GM23338 (cell line): ENCODE results near the gene FAM131B. TPM values are rescaled to one million over a fixed set of nuclear protein-coding genes. Genes with fewer than 3 reads are reported as not detected.
"Not testable (repeated sequence)": the region's sequence is repeated elsewhere in the genome, so short reads cannot be mapped to it uniquely, and the experiment has no call there.

Experiments used
- ATAC-seq: fragments of 200-7000 bp; cut with Tn5 transposase; 3 replicates; pipeline ENCODE4 v1.9.1; 2020
- DNase-seq: peaks from one replicate; pipeline ENCODE4 v3.0.0-alpha.2; 2015; ENCODE audit warnings: low spot score
- H2AFZ ChIP-seq: fragments of 200-600 bp; sonication (generic); 2 replicates; pipeline ENCODE4 v1.8.0; 2016; ENCODE audit warnings: antibody characterized with exemption, mild to moderate bottlenecking, moderate library complexity
- H3F3A ChIP-seq: fragments of 200-600 bp; sonication (generic); replicated peaks from 2 replicates; pipeline ENCODE4 v1.8.0; 2017; ENCODE audit warnings: antibody characterized with exemption, mixed run types, low read depth
- H3K27ac ChIP-seq: fragments of 200-600 bp; sonication (generic); 2 replicates; pipeline ENCODE4 v1.6.1; 2016; ENCODE audit warnings: low read depth
- H3K27me3 ChIP-seq: fragments of 200-600 bp; sonication (generic); 2 replicates; pipeline ENCODE4 v1.8.0; 2016; ENCODE audit warnings: mild to moderate bottlenecking, mixed run types, moderate library complexity; ENCODE audit not compliant: insufficient read depth
- H3K36me3 ChIP-seq: fragments of 200-600 bp; sonication (generic); 2 replicates; pipeline ENCODE4 v1.8.0; 2016; ENCODE audit warnings: mild to moderate bottlenecking; ENCODE audit not compliant: insufficient read depth
- H3K4me1 ChIP-seq: fragments of 200-600 bp; sonication (generic); 2 replicates; pipeline ENCODE4 v1.8.0; 2016; ENCODE audit warnings: mild to moderate bottlenecking, moderate library complexity; ENCODE audit not compliant: insufficient read depth
- H3K4me2 ChIP-seq: fragments of 200-600 bp; sonication (generic); 2 replicates; pipeline ENCODE4 v1.7.1; 2017; ENCODE audit warnings: mixed run types
- H3K4me3 ChIP-seq: fragments of 200-600 bp; sonication (generic); 2 replicates; pipeline ENCODE4 v1.6.1; 2016; ENCODE audit warnings: mixed run types
- H3K79me2 ChIP-seq: fragments of 200-600 bp; sonication (generic); replicated peaks from 2 replicates; pipeline ENCODE4 v1.8.0; 2017; ENCODE audit warnings: mild to moderate bottlenecking; ENCODE audit not compliant: insufficient read depth
- H3K9me2 ChIP-seq: fragments of 200-600 bp; sonication (generic); 2 replicates; pipeline ENCODE4 v1.8.0; 2017; ENCODE audit not compliant: insufficient read depth
- H4K20me1 ChIP-seq: fragments of 200-600 bp; sonication (generic); replicated peaks from 2 replicates; pipeline ENCODE4 v1.8.0; 2017; ENCODE audit warnings: mild to moderate bottlenecking; ENCODE audit not compliant: insufficient read depth
- H3K27ac Mint-ChIP-seq: 2 replicates; pipeline ENCODE4 v1.8.0; 2020; ENCODE audit warnings: inconsistent platforms, mild to moderate bottlenecking, moderate library complexity, mixed read lengths
- H3K27me3 Mint-ChIP-seq: 3 replicates; pipeline ENCODE4 v1.8.0; 2022; ENCODE audit warnings: low read depth, mild to moderate bottlenecking, moderate library complexity, mixed read lengths, inconsistent platforms; ENCODE audit not compliant: insufficient read depth, poor library complexity
- H3K36me3 Mint-ChIP-seq: 3 replicates; pipeline ENCODE4 v1.8.0; 2021; ENCODE audit warnings: low read depth, mild to moderate bottlenecking, inconsistent platforms, moderate library complexity, mixed read lengths
- H3K4me1 Mint-ChIP-seq: 3 replicates; pipeline ENCODE4 v1.8.0; 2020; ENCODE audit warnings: mild to moderate bottlenecking, inconsistent platforms, mixed read lengths
- H3K4me3 Mint-ChIP-seq: 3 replicates; pipeline ENCODE4 v1.8.0; 2021; ENCODE audit warnings: moderate library complexity, mild to moderate bottlenecking, inconsistent platforms, mixed read lengths
- H3K9me3 Mint-ChIP-seq: 3 replicates; pipeline ENCODE4 v1.8.0; 2020; ENCODE audit warnings: moderate library complexity, mild to moderate bottlenecking, inconsistent platforms, mixed read lengths
- CREB1 ChIP-seq: fragments of 250-450 bp; sonication (Bioruptor Pico); IDR thresholded peaks from 2 replicates; pipeline ENCODE4 v1.5.0; 2020; ENCODE audit warnings: low read depth, mild to moderate bottlenecking, moderate library complexity
- CTCF ChIP-seq, 2 experiments: fragments of 200-600 bp in 1 of 2; sonication (generic) in 1 of 2; conservative IDR thresholded peaks; 2 replicates each; pipeline versions ENCODE4 v1.5.1 to v1.6.1; 2016 to 2017; ENCODE audit warnings: antibody characterized with exemption in 2 of 2, low read depth in 2 of 2, mild to moderate bottlenecking in 2 of 2, moderate library complexity in 1 of 2
- EZH2 ChIP-seq: fragments of 200-600 bp; sonication (generic); IDR thresholded peaks from one replicate; pipeline ENCODE4 v1.8.0; 2017; ENCODE audit warnings: antibody characterized with exemption, mild to moderate bottlenecking, low read depth; ENCODE audit not compliant: unreplicated experiment
- JUNB ChIP-seq: IDR thresholded peaks from one replicate; pipeline ENCODE4 v1.6.1; 2016; ENCODE audit warnings: antibody characterized with exemption; ENCODE audit not compliant: unreplicated experiment
- NANOG ChIP-seq: IDR thresholded peaks from 2 replicates; pipeline ENCODE4 v1.6.1; 2016; ENCODE audit warnings: antibody characterized with exemption, borderline replicate concordance
- POLR2AphosphoS5 ChIP-seq: IDR thresholded peaks from 2 replicates; pipeline ENCODE4 v1.6.1; 2016; ENCODE audit warnings: antibody characterized with exemption, low read depth
- ZNF114 ChIP-seq: fragments of 250-450 bp; sonication (Bioruptor Pico); IDR thresholded peaks from 2 replicates; pipeline ENCODE4 v1.5.0; 2020; ENCODE audit warnings: mild to moderate bottlenecking, moderate library complexity
- ZNF331 ChIP-seq: fragments of 250-450 bp; sonication (Bioruptor Pico); IDR thresholded peaks from 2 replicates; pipeline ENCODE4 v1.5.0; 2020; ENCODE audit warnings: low read depth, mild to moderate bottlenecking, moderate library complexity
- polyA plus RNA-seq: library from polyadenylated mRNA; unstranded; fragments of >200 nt; fragmentation: Nextera tagmentation; extraction: Ambion mirVana; gene quantifications from 2 replicates; pipeline ENCODE4 v1.2.1, GENCODE V29; 2016
- total RNA-seq: library from RNA; depleted of rRNA; stranded (reverse); fragments of >200 nt; shearing (Covaris generic); gene quantifications from 2 replicates; pipeline ENCODE4 v1.2.3, GENCODE V29; 2014

FAM131B gene
- total and polyA plus RNA-seq, 2 experiments from 2014 or later, result 4.7 to 30.2 TPM

GRCh38 chr7:143405173-143406001 is 42.9 kb upstream of the FAM131B start:
- Histone ChIP-seq H2AFZ (no peak overlapping the region), H3F3A (peaks cover 5% of the 10 kb centered on the region), H3K4me1 (peaks cover 60% of the 10 kb centered on the region), H4K20me1 (peaks cover 2% of the 10 kb centered on the region; the same call in 1 of the 2 replicates), H3K36me3 (peaks cover 16% of the 10 kb centered on the region), H3K27me3 (no peaks in the 10 kb centered on the region), H3K9me2 (no peaks in the 10 kb centered on the region), H3K4me2 (peak overlapping the region; percentile 97), H3K79me2 (peaks cover 62% of the 10 kb centered on the region), H3K4me3 (peak overlapping the region; percentile 95; the same call in 1 of the 2 replicates), H3K27ac (peak overlapping the region; percentile 75; the same call in 1 of the 2 replicates)
- TF ChIP-seq CREB1 (CRISPR knock-in tag) (no peak), JUNB (no peak), CTCF (conservative IDR thresholded peaks at IDR 0.05; ENCODE audit: low read depth in 2 of 2) (no peak), NANOG (no peak)
- H3K4me3 Mint-ChIP-seq, result peak overlapping the region; percentile 95
- peaks cover 22% of the 10 kb centered on the region for H3K27me3 Mint-ChIP-seq
- H3K27ac Mint-ChIP-seq, result peak overlapping the region; percentile 25; the same call in 1 of the 2 replicates
- DNase-seq (no peak), ATAC-seq (peak; percentile 2; the same call in 2 of the 3 replicates)
- H3K36me3 Mint-ChIP-seq, result peaks cover 64% of the 10 kb centered on the region
- H3K9me3 Mint-ChIP-seq, result no peaks in the 10 kb centered on the region
- H3K4me1 Mint-ChIP-seq, result peaks cover 58% of the 10 kb centered on the region

GRCh38 chr7:143402233-143402632 is 39.7 kb upstream of the FAM131B start:
- H3K27ac ChIP-seq, H3F3A ChIP-seq, H3K4me3 Mint-ChIP-seq, H3K9me3 Mint-ChIP-seq, H4K20me1 ChIP-seq, H3K27me3 Mint-ChIP-seq, H3K27me3 ChIP-seq, H3K27ac Mint-ChIP-seq, ATAC-seq, DNase-seq, H3K4me3 ChIP-seq, H3K9me2 ChIP-seq, H2AFZ ChIP-seq, H3K4me2 ChIP-seq: not testable (repeated sequence)
- peaks cover 36% of the 10 kb centered on the region for H3K4me1 Mint-ChIP-seq
- peaks cover 92% of the 10 kb centered on the region for H3K36me3 Mint-ChIP-seq
- Histone ChIP-seq H3K36me3 (peaks cover 27% of the 10 kb centered on the region), H3K79me2 (peaks cover 55% of the 10 kb centered on the region), H3K4me1 (peaks cover 40% of the 10 kb centered on the region)

GRCh38 chr7:143401265-143401664 is 38.8 kb upstream of the FAM131B start:
- Mint-ChIP-seq H3K4me3 (no peak overlapping the region), H3K4me1 (peaks cover 27% of the 10 kb centered on the region), H3K27ac (no peak overlapping the region), H3K36me3 (peaks cover 91% of the 10 kb centered on the region), H3K9me3 (no peaks in the 10 kb centered on the region), H3K27me3 (peaks cover 5% of the 10 kb centered on the region)
- Histone ChIP-seq H3K4me3 (no peak overlapping the region), H3F3A (no peaks in the 10 kb centered on the region), H3K4me1 (peaks cover 30% of the 10 kb centered on the region), H3K36me3 (peaks cover 31% of the 10 kb centered on the region), H3K9me2 (no peaks in the 10 kb centered on the region), H3K27me3 (no peaks in the 10 kb centered on the region), H4K20me1 (peaks cover 6% of the 10 kb centered on the region), H2AFZ (no peak overlapping the region), H3K79me2 (peaks cover 45% of the 10 kb centered on the region), H3K4me2 (no peak overlapping the region), H3K27ac (no peak overlapping the region)
- no peak for ATAC-seq
- DNase-seq, result no peak
- TF ChIP-seq EZH2 (no peak), ZNF331 (CRISPR knock-in tag) (no peak), NANOG (no peak), CTCF (conservative IDR thresholded peaks at IDR 0.05; ENCODE audit: low read depth in 2 of 2) (no peak), POLR2AphosphoS5 (no peak), ZNF114 (CRISPR knock-in tag) (no peak), JUNB (no peak)
